Peyer's patch (tissue), 4 donors: ENCODE results near the gene RPS21. TPM values are rescaled to one million over a fixed set of nuclear protein-coding genes. Genes with fewer than 3 reads are reported as not detected.

Source experiments
- DNase-seq, 3 donors: peaks; one replicate each; pipeline ENCODE4 v3.0.0-alpha.2; 2017 to 2019
- H3K27ac ChIP-seq, 4 donors: fragments of 200-600 bp; sonication (generic); one replicate each; pipeline ENCODE4 v1.5.1; 2016 to 2019
- H3K27me3 ChIP-seq, 2 donors: fragments of 200-600 bp; sonication (generic); one replicate each; pipeline ENCODE4 v1.5.1; 2019
- H3K36me3 ChIP-seq, 3 donors: fragments of 200-600 bp; sonication (generic); one replicate each; pipeline ENCODE4 v1.5.1; 2016 to 2019
- H3K4me1 ChIP-seq, 4 donors: fragments of 200-600 bp; sonication (generic); one replicate each; pipeline ENCODE4 v1.5.1; 2016 to 2019
- H3K4me3 ChIP-seq, 4 donors: fragments of 200-600 bp; sonication (generic); 1 replicate in 3 of 4; 2 replicates in 1 of 4; pipeline ENCODE4 v1.5.1; 2016 to 2019; ENCODE audit warnings: mild to moderate bottlenecking in 1 of 4
- H3K9me3 ChIP-seq, 4 donors: fragments of 200-600 bp; sonication (generic); one replicate each; pipeline ENCODE4 v1.5.1; 2016 to 2019; ENCODE audit warnings: mild to moderate bottlenecking in 1 of 4
- CTCF ChIP-seq, 6 experiments: fragments of 450-650 bp in 4 of 6; fragments of 200-600 bp in 2 of 6; sonication (generic) in 1 of 6; IDR thresholded peaks; one replicate each; pipeline ENCODE4 v1.5.1; 2017 to 2019; ENCODE audit warnings: antibody characterized with exemption in 6 of 6, mild to moderate bottlenecking in 3 of 6, moderate library complexity in 1 of 6
- POLR2A ChIP-seq, 2 donors: fragments of 450-650 bp; IDR thresholded peaks; one replicate each; pipeline ENCODE4 v1.5.1; 2017; ENCODE audit warnings: antibody characterized with exemption in 2 of 2, mild to moderate bottlenecking in 2 of 2, moderate library complexity in 2 of 2
- total RNA-seq, 4 donors: library from RNA; depleted of rRNA; stranded (reverse); fragments of >200 nt; gene quantifications; one replicate each; pipeline ENCODE4 v1.1.0, GENCODE V29; 2016

RPS21 gene
- total RNA-seq, 4 donors from 2014 or later: 507 to 769 (median 622) TPM

- H3K27me3 ChIP-seq: no peaks in the 10 kb centered on the region
- H3K4me3 ChIP-seq: peak overlapping the region; percentile 56 to 90 (median 66)
- H3K27ac ChIP-seq: peak overlapping the region in 2 of 4 donors; percentile 55 to 59
- no peaks in the 10 kb centered on the region for H3K36me3 ChIP-seq
- peaks cover 6 to 58% (median 25%) of the 10 kb centered on the region in 4 donors for H3K4me1 ChIP-seq
- H3K9me3 ChIP-seq: no peaks in the 10 kb centered on the region
- no peak for TF ChIP-seq CTCF (IDR thresholded peaks at IDR 0.05)
- TF ChIP-seq POLR2A (IDR thresholded peaks at IDR 0.05): no peak
- no peak for DNase-seq
Observed at GRCh38 chr20:62405981-62406513, 19.1 kb downstream of the RPS21 start.

GRCh38 chr20:62406635-62407176, 19.8 kb downstream of the RPS21 start:
- peak overlapping the region; percentile 56 to 90 (median 66) for H3K4me3 ChIP-seq
- H3K9me3 ChIP-seq: no peaks in the 10 kb centered on the region
- H3K36me3 ChIP-seq: no peaks in the 10 kb centered on the region
- peaks cover 6 to 61% (median 25%) of the 10 kb centered on the region in 4 donors for H3K4me1 ChIP-seq
- H3K27ac ChIP-seq: peak overlapping the region; percentile 4 to 68 (median 57)
- no peak for TF ChIP-seq POLR2A (IDR thresholded peaks at IDR 0.05)
- TF ChIP-seq CTCF (IDR thresholded peaks at IDR 0.05): no peak
- H3K27me3 ChIP-seq: no peaks in the 10 kb centered on the region
- no peak for DNase-seq

- Histone ChIP-seq H3K27me3 (no peaks in the 10 kb centered on the region), H3K27ac (peak within 1 kb of the TSS; percentile 70 to 98 (median 81)), H3K4me3 (peak within 1 kb of the TSS; percentile 56 to 90 (median 70)), H3K4me1 (peaks cover 6 to 61% (median 25%) of the 10 kb centered on the region in 4 donors), H3K36me3 (no peaks in the 10 kb centered on the region), H3K9me3 (no peaks in the 10 kb centered on the region)
- TF ChIP-seq CTCF (IDR thresholded peaks at IDR 0.05) (peak in 4 of 6 experiments; percentile 44 to 61 (median 48)), POLR2A (IDR thresholded peaks at IDR 0.05) (peak; percentile 19 to 57)
- DNase-seq: peak; percentile 89 to 97 (median 96)
Observed at GRCh38 chr20:62407221-62407992, 20.5 kb downstream of the RPS21 start, which contains the start of gene CABLES2. TSS of gene CABLES2 (minus strand) at chr20:62407285. CDS start at chr20:62407276, 9 bp downstream.

GRCh38 chr20:62408055-62408454, 21.2 kb downstream of the RPS21 start:
- no peak for DNase-seq
- H3K4me3 ChIP-seq: peak overlapping the region in 2 of 4 donors; percentile 65 to 90
- peaks cover 6 to 65% (median 25%) of the 10 kb centered on the region in 4 donors for H3K4me1 ChIP-seq

More at GRCh38 chr20:62408055-62408454, 21.2 kb downstream of the RPS21 start:
- H3K36me3 ChIP-seq: no peaks in the 10 kb centered on the region
- no peaks in the 10 kb centered on the region for H3K9me3 ChIP-seq
- TF ChIP-seq POLR2A (IDR thresholded peaks at IDR 0.05) (no peak), CTCF (IDR thresholded peaks at IDR 0.05) (no peak)
- H3K27ac ChIP-seq: peak overlapping the region in 3 of 4 donors; percentile 76 to 98 (median 86)
- no peaks in the 10 kb centered on the region for H3K27me3 ChIP-seq
